Peyer's patch (tissue), 4 donors: ENCODE measurements around the gene REL. TPM values are rescaled to one million over a fixed set of nuclear protein-coding genes. Genes with fewer than 3 reads are reported as not detected.

Experiments used
- DNase-seq, 3 donors: peaks; one replicate each; pipeline ENCODE4 v3.0.0-alpha.2; 2017 to 2019
- H3K27ac ChIP-seq, 4 donors: fragments of 200-600 bp; sonication (generic); one replicate each; pipeline ENCODE4 v1.5.1; 2016 to 2019
- H3K27me3 ChIP-seq, 2 donors: fragments of 200-600 bp; sonication (generic); one replicate each; pipeline ENCODE4 v1.5.1; 2019
- H3K36me3 ChIP-seq, 3 donors: fragments of 200-600 bp; sonication (generic); one replicate each; pipeline ENCODE4 v1.5.1; 2016 to 2019
- H3K4me1 ChIP-seq, 4 donors: fragments of 200-600 bp; sonication (generic); one replicate each; pipeline ENCODE4 v1.5.1; 2016 to 2019
- H3K4me3 ChIP-seq, 4 donors: fragments of 200-600 bp; sonication (generic); 1 replicate in 3 of 4; 2 replicates in 1 of 4; pipeline ENCODE4 v1.5.1; 2016 to 2019; ENCODE audit warnings: mild to moderate bottlenecking in 1 of 4
- H3K9me3 ChIP-seq, 4 donors: fragments of 200-600 bp; sonication (generic); one replicate each; pipeline ENCODE4 v1.5.1; 2016 to 2019; ENCODE audit warnings: mild to moderate bottlenecking in 1 of 4
- POLR2A ChIP-seq, 2 donors: fragments of 450-650 bp; IDR thresholded peaks; one replicate each; pipeline ENCODE4 v1.5.1; 2017; ENCODE audit warnings: antibody characterized with exemption in 2 of 2, mild to moderate bottlenecking in 2 of 2, moderate library complexity in 2 of 2
- small RNA-seq, 2 donors: library from RNA; depleted of rRNA; stranded (forward); fragments of <200 nt; gene quantifications; one replicate each; pipeline ENCODE3, GENCODE V24; 2016
- total RNA-seq, 4 donors: library from RNA; depleted of rRNA; stranded (reverse); fragments of >200 nt; gene quantifications; one replicate each; pipeline ENCODE4 v1.1.0, GENCODE V29; 2016
- TF ChIP-seq, protein P1 (sequence below), 6 experiments: fragments of 450-650 bp in 4 of 6; fragments of 200-600 bp in 2 of 6; sonication (generic) in 1 of 6; IDR thresholded peaks; one replicate each; pipeline ENCODE4 v1.5.1; 2017 to 2019; ENCODE audit warnings: antibody characterized with exemption in 6 of 6, mild to moderate bottlenecking in 3 of 6, moderate library complexity in 1 of 6

Gene REL
- total RNA-seq, 4 donors from 2014 or later = 11.7 to 79.2 (median 16.7) TPM

GRCh38 chr2:60974652-60975051 lies 93.3 kb downstream of the REL start:
- Histone ChIP-seq H3K27me3 (no peaks in the 10 kb centered on the region), H3K4me3 (no peak overlapping the region), H3K36me3 (no peaks in the 10 kb centered on the region), H3K27ac (no peak overlapping the region), H3K9me3 (no peaks in the 10 kb centered on the region), H3K4me1 (peaks cover 0 to 3% (median 0%) of the 10 kb centered on the region in 4 donors)
- TF ChIP-seq, protein P1, sequence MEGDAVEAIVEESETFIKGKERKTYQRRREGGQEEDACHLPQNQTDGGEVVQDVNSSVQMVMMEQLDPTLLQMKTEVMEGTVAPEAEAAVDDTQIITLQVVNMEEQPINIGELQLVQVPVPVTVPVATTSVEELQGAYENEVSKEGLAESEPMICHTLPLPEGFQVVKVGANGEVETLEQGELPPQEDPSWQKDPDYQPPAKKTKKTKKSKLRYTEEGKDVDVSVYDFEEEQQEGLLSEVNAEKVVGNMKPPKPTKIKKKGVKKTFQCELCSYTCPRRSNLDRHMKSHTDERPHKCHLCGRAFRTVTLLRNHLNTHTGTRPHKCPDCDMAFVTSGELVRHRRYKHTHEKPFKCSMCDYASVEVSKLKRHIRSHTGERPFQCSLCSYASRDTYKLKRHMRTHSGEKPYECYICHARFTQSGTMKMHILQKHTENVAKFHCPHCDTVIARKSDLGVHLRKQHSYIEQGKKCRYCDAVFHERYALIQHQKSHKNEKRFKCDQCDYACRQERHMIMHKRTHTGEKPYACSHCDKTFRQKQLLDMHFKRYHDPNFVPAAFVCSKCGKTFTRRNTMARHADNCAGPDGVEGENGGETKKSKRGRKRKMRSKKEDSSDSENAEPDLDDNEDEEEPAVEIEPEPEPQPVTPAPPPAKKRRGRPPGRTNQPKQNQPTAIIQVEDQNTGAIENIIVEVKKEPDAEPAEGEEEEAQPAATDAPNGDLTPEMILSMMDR (IDR thresholded peaks at IDR 0.05) = no peak
- TF ChIP-seq POLR2A (IDR thresholded peaks at IDR 0.05) = no peak
- DNase-seq = no peak

Small RNA genes lying within 50 kb of the gene (small RNA-seq; reads per million reads assigned to genes)
- gene RN7SL632P = 0 reads per million in 2 donors
- gene RNU4-51P = 0 reads per million in 2 donors

Other genes with a start within 250 kb of the REL start
- 10 to 100 TPM; 10.1 to 23.8 (median 11.1) TPM for gene PAPOLG, start 125.3 kb upstream of the REL start, total RNA-seq
- 10 to 100 TPM; 28.1 to 49.7 (median 34.1) TPM for gene PEX13, start 136.1 kb downstream of the REL start, total RNA-seq
- gene PUS10, start 136.7 kb downstream of the REL start, total RNA-seq = 10 to 100 TPM; 11.6 to 33.5 (median 23.1) TPM
- gene SANBR, start 184.3 kb downstream of the REL start, total RNA-seq = 10 to 100 TPM; 14.7 to 19.8 (median 17.6) TPM